Activated T-cell treated with anti-CD3 and anti-CD28 coated beads, Interleukin-2, amount 50 U/mL, for 1 hour (primary cell): ENCODE results near the gene NHLH1.

Experiments used
- DNase-seq: peaks from one replicate; pipeline ENCODE4 v3.0.0-alpha.2; 2020

Gene NHLH1

DNA sequence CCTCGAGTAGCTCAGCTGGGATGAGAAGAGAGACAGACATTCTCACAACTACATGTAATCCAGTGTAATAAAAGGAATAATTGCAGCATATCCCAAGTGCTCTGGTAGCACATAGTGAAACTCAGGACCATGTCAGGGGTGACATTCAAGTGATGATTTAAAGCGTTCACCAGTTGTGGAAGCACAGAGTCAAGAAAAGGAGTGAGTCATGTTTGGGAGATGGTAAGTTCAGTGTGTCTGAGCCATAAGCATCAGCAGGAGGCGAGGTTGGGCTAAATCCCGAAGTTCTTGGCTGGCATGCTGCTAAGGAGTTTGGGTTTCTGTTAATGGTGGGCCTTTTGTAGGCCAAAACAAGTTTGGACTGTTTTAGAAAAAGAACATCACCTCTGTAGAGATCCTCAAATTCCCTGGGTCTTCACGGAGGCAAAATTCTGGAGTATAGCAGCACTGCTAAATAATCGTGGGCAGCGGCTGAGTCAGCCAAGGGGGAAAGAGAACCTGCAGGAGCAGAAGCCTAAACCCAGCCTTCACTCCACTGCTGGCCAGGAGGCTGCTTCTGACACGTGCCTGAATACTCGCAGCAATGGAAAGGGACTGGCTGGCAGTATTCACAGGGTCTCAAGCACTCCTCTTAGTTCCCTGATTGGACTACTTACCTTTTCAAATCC is 7.2 kb upstream of the NHLH1 start:
- no peak for DNase-seq

DNA sequence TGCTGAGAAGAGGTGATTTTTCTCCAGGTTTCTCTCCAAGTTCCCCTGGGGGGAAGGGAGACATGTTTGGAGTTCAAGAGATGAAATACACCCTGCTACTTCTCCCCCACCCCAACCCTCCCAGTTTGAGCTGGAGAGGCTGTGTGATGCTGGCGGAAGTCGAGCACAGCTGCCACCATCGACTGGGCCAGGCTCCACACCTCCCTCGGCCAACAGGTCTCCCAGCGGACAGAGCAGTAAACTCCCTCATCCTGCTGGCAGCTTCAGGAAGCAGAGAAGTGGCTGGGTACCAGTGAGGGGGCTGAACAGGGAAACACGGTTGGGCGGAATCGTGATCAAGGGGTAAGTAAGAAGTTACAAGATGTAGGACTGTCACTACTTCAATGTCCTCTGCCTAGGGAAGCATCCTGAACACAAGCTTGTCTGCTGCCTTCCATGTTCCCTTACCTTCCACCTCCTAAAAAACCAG is 6.6 kb upstream of the NHLH1 start:
- no peak for DNase-seq

DNA sequence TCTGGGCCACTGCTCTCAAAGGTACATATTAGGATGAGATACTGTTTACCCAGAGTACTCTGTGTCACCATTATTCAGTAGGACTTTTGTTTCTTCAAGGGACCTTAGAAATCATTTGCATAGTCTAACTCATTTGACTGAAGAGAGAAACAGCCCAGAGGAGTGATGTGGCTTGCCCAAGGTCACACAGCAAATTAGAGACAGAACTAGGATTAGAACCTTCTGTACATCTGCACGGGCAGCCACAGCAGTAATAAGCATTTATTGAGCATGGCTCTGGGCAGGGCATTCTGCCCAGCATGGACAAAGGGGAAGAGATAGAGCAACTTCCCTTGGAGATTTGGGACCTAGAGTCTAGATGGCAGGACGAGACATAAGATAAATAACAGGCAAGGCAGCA is 5.7 kb upstream of the NHLH1 start:
- no peak for DNase-seq

GRCh38 chr1:160361814-160362167 is 5.1 kb upstream of the NHLH1 start:
- DNase-seq = no peak

DNA sequence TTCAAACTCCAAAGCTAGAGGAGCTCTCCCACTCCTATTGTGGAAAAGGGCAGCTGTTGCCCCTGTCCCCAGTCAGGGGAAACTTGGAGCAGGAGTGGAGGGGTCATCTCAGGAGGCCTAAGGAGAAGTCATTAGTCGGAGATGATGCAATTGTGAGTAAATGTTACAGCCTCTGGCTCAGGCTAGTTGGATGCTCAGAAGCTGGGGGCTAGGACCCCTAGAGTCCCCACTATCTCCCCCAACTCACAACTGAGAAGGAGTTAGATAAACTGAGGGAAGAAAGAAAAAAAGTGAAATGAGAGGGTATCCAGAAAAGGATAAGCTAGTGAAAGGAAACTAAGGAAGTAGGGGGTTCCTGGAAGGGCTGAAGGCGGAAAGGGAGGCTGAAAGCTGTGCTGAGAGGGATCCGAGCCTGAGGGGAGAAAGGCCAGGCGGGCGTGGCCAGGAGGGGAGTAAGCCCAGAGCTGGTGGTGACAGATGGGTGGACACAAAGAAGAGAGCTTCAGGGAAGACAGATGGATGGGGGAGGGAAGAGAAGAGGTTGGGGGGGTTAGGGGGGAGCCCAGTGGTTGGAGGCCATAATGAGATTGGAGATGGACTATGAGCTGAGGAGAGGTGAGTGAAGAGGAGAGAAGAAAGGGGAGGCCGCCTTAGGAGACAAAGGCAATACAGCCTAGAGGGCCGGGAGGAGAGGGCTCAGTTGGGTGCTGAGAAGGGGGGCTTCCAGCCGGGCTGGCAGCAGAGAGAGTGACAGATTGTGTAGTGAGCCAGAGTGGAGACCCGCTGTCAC is 4.5 kb upstream of the NHLH1 start:
- DNase-seq = no peak

- no peak for DNase-seq
Measured at GRCh38 chr1:160363010-160363409, 3.9 kb upstream of the NHLH1 start.

- DNase-seq = no peak
Measured at GRCh38 chr1:160363951-160364735, 2.7 kb upstream of the NHLH1 start.

DNA sequence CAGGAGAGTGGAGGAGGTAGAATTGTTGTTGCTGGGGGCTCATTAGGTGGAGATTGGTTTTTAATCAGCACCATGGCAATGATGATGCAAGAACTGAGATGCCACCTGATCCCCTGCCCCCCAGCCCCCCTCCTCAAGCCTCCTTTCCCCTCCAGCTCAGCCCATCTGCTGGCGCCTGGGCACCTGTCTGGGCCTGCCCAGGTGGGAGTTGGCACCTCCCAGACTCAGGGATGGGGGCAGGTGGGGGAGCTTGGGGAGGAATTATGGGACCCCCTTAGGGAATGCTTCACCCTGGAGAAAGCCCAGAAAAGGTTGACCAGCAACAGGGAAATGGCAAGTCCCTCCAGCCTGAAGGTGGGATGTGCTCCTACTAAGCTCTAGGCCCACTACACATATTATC is 1.5 kb upstream of the NHLH1 start:
- DNase-seq = no peak

DNA sequence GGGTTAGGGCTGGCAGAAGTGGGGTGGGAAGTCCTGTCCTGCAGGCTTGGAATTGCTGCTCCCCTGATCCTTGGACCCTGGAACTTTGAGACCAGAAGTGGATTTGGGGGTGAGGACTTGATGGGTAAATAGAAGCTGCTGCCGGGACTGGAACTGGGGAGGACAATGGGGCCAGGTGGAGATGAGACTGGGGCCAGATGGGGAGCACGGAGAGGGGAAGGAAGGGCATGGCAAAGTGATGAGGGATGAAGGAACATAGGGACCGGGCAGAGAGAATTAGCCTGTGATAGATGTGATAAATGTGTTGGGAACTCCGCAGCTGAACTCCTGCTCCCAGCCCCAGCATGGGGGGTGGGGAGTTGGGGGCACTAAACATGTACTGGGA is 637 bp downstream of the NHLH1 start:
- DNase-seq = no peak

GRCh38 chr1:160367934-160368923 is 1.4 kb downstream of the NHLH1 start:
- no peak for DNase-seq

DNA sequence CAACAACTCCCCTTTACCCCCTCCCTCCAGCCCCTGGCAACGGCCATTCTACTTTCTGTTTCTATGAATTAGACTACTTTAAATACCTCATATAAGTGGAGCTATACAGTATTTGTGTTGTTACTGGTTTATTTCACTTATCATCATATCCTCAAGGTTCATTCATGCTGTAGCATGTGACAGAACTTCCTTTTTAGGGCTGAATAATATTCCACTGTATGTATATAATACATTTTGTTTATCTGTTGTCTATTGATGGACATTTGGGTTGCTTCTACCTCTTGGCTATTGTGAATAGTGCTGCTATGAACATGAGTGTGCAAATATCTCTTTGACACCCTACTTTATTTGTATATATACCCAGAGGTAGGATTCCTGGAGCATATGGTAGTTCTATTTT is 2.2 kb downstream of the NHLH1 start:
- DNase-seq = no peak

- no peak for DNase-seq
Measured at GRCh38 chr1:160370561-160371345, 3.9 kb downstream of the NHLH1 start.

DNA sequence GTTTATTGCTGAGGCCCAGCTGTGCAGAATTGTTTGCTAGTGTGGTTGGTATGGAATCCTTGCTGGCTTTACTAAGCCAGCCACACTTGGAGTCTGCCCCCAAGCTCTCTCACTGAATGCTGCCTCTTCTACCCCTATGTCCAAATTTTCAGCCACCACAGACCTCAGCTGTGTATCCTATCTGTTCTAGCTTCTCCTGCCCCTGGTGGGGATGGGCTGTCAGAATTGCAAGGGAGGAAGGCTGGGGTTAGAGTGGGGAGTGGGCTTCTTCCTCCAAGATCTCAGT is 4.4 kb downstream of the NHLH1 start:
- no peak for DNase-seq

- DNase-seq = no peak
Measured at GRCh38 chr1:160371756-160372155, 4.9 kb downstream of the NHLH1 start.

- DNase-seq = no peak
Measured at GRCh38 chr1:160373696-160374095, 6.8 kb downstream of the NHLH1 start.

- no peak for DNase-seq
Measured at GRCh38 chr1:160374306-160375110, 7.6 kb downstream of the NHLH1 start.

GRCh38 chr1:160375788-160376524 is 9.1 kb downstream of the NHLH1 start:
- no peak for DNase-seq

GRCh38 chr1:160376525-160377131 is 9.8 kb downstream of the NHLH1 start:
- DNase-seq = no peak

GRCh38 chr1:160377585-160378206 is 10.8 kb downstream of the NHLH1 start:
- no peak for DNase-seq
